ENCODE results near the gene SLAIN2.

GRCh38 chr4:48307528-48307927, 33.8 kb upstream of the SLAIN2 start:
- TF ChIP-seq CTCF (IDR thresholded peaks at IDR 0.05), result no peak
- TF ChIP-seq POLR2A (IDR thresholded peaks at IDR 0.05), result no peak
- TF ChIP-seq EP300 (IDR thresholded peaks at IDR 0.05; ENCODE audit: low read depth), result no peak
- no peak for TF ChIP-seq POLR2AphosphoS5 (IDR thresholded peaks at IDR 0.05)

Measured in transverse colon (tissue), 4 donors.